HG03108 (cell line): ENCODE results near the gene SBF2.

Experiments
- ATAC-seq: cut with Tn5 transposase; IDR thresholded peaks from one replicate; pipeline ENCODE4 v1.9.1; 2021; ENCODE audit warnings: moderate library complexity; ENCODE audit not compliant: unreplicated experiment

The SBF2 gene

GRCh38 chr11:10302359-10302743, 8.3 kb upstream of the SBF2 start:
- ATAC-seq = no peak

- ATAC-seq = no peak
These were observed 7.8 kb upstream of the SBF2 start for GRCh38 chr11:10301656-10302358.

GRCh38 chr11:10298342-10298741, 4.3 kb upstream of the SBF2 start:
- ATAC-seq = peak; percentile 93

- no peak for ATAC-seq
These were observed 1.3 kb upstream of the SBF2 start for GRCh38 chr11:10295064-10295901.

- ATAC-seq = no peak
These were observed 403 bp upstream of the SBF2 start for GRCh38 chr11:10294290-10294953.

- ATAC-seq = no peak
These were observed 2.0 kb downstream of the SBF2 start for GRCh38 chr11:10291801-10292638.

GRCh38 chr11:10289765-10290380, 4.1 kb downstream of the SBF2 start:
- no peak for ATAC-seq

- ATAC-seq = no peak
These were observed 4.9 kb downstream of the SBF2 start for GRCh38 chr11:10288881-10289764.

- no peak for ATAC-seq
These were observed 6.0 kb downstream of the SBF2 start for GRCh38 chr11:10287766-10288715.

GRCh38 chr11:10287140-10287539, 6.9 kb downstream of the SBF2 start:
- no peak for ATAC-seq

- no peak for ATAC-seq
These were observed 8.7 kb downstream of the SBF2 start for GRCh38 chr11:10285148-10285802.

- no peak for ATAC-seq
These were observed 10.0 kb downstream of the SBF2 start for GRCh38 chr11:10283991-10284390.

- no peak for ATAC-seq
These were observed 11.9 kb downstream of the SBF2 start for GRCh38 chr11:10282117-10282516.

GRCh38 chr11:10275714-10276113, 18.3 kb downstream of the SBF2 start:
- ATAC-seq = no peak

- no peak for ATAC-seq
These were observed 19.3 kb downstream of the SBF2 start for GRCh38 chr11:10274726-10275125.

GRCh38 chr11:10273738-10274137, 20.3 kb downstream of the SBF2 start:
- no peak for ATAC-seq

GRCh38 chr11:10272132-10272531, 21.9 kb downstream of the SBF2 start:
- ATAC-seq = no peak
